Psoas muscle (tissue), 8 donors: Measurements from ENCODE around the gene ZNF146. TPM values are rescaled to one million over a fixed set of nuclear protein-coding genes. Genes with fewer than 3 reads are reported as not detected.
"Not testable (repeated sequence)": the region's sequence is repeated elsewhere in the genome, so short reads cannot be mapped to it uniquely, and the experiment has no call there.

Experiments
- ATAC-seq, 4 donors: fragments of 200-7000 bp; cut with Tn5 transposase; one replicate each; pipeline ENCODE4 v1.9.1; 2020; ENCODE audit warnings: moderate library complexity in 3 of 4, mild to moderate bottlenecking in 2 of 4
- DNase-seq, 2 donors: peaks; one replicate each; pipeline ENCODE4 v3.0.0-alpha.2; 2020
- H3K27ac ChIP-seq: fragments of 200-600 bp; one replicate; pipeline ENCODE4 v1.8.0; 2022
- H3K27me3 ChIP-seq, 3 donors: fragments of 200-600 bp in 1 of 3; one replicate each; pipeline versions ENCODE4 v1.6.1 to v1.8.0; 2013 to 2022; ENCODE audit warnings: low read length in 2 of 3, mild to moderate bottlenecking in 2 of 3, moderate library complexity in 1 of 3; ENCODE audit not compliant: insufficient read depth in 3 of 3
- H3K36me3 ChIP-seq, 2 donors: fragments of 200-600 bp in 1 of 2; one replicate each; pipeline versions ENCODE4 v1.6.1 to v1.8.0; 2013 to 2022; ENCODE audit warnings: low read depth in 1 of 2, mild to moderate bottlenecking in 1 of 2, moderate library complexity in 1 of 2; ENCODE audit not compliant: insufficient read depth in 1 of 2
- H3K4me1 ChIP-seq: fragments of 200-600 bp; one replicate; pipeline ENCODE4 v1.8.0; 2022
- H3K4me3 ChIP-seq: fragments of 200-600 bp; one replicate; pipeline ENCODE4 v1.8.0; 2022; ENCODE audit warnings: mild to moderate bottlenecking
- H3K9me3 ChIP-seq: fragments of 200-600 bp; one replicate; pipeline ENCODE4 v1.8.0; 2022
- WGBS, 3 donors: extraction: QIAGEN DNeasy Blood & Tissue Kit; methylation state at CpG; one replicate each; pipeline versions ENCODE4 v1.1.6 to v1.1.7; 2013; 5-methylcytosine and 5-hydroxymethylcytosine counted together
- intact Hi-C, 2 donors: fragments of 100-400 bp; cut with DNase I; formaldehyde crosslinking; loops; one replicate each; pipeline versions ENCODE4 v1.11.0 to v1.14.2; 2022
- polyA plus RNA-seq, 3 donors: library from polyadenylated mRNA; stranded (reverse); fragments of 200-250 nt; gene quantifications; one replicate each; pipeline ENCODE4 v1.2.3, GENCODE V29; 2013
- total RNA-seq, 4 donors: library from RNA; stranded (reverse); fragmentation: NEBNext Ultra II Directional in 2 of 4; extraction: Animal tissue kit (Norgen Biotek cat#: 25700) in 2 of 4; gene quantifications; one replicate each; pipeline versions ENCODE4 v1.2.1 to v1.2.4, GENCODE V29; 2021 to 2023
- TF ChIP-seq, protein P1 (sequence below): fragments of 200-600 bp; IDR thresholded peaks from one replicate; pipeline ENCODE4 v1.8.0; 2022; ENCODE audit warnings: antibody characterized with exemption
- donor health status: healthy with polysubstance abuse.
- donor health status: DM: no; HTN: no; CAD: no; lungs with moderate emphysema.
- donor health status: Bipolar disorder and iron deficiency.
- donor health status: healthy.
- donor health status: DM: yes; HTN: yes; CAD: no.
- donor health status: DM: no; HTN: no; CAD: no.
- donor health status: DM: no; HTN: no; CAD: no.
- donor health status: DM: yes; HTN: yes; CAD: no.

ZNF146 gene
- total and polyA plus RNA-seq, 7 donors = 30.5 to 114 (median 65.5) TPM

GRCh38 chr19:36225219-36225892, 10.4 kb downstream of the ZNF146 start:
- intact Hi-C loops = no loop called here
- WGBS, 3 donors = 57 to 60% (median 58%) methylated on average over 5 of the region's 5 CpGs
- H3K27me3 ChIP-seq = no peaks in the 10 kb centered on the region
- H3K36me3 ChIP-seq = peaks cover 18 to 96% of the 10 kb centered on the region in 2 donors
- H3K27ac ChIP-seq = no peak overlapping the region
- H3K4me1 ChIP-seq = peaks cover 11% of the 10 kb centered on the region
- DNase-seq (no peak), ATAC-seq (no peak)
- no peaks in the 10 kb centered on the region for H3K9me3 ChIP-seq
- H3K4me3 ChIP-seq = no peak overlapping the region
- TF ChIP-seq, protein P1, sequence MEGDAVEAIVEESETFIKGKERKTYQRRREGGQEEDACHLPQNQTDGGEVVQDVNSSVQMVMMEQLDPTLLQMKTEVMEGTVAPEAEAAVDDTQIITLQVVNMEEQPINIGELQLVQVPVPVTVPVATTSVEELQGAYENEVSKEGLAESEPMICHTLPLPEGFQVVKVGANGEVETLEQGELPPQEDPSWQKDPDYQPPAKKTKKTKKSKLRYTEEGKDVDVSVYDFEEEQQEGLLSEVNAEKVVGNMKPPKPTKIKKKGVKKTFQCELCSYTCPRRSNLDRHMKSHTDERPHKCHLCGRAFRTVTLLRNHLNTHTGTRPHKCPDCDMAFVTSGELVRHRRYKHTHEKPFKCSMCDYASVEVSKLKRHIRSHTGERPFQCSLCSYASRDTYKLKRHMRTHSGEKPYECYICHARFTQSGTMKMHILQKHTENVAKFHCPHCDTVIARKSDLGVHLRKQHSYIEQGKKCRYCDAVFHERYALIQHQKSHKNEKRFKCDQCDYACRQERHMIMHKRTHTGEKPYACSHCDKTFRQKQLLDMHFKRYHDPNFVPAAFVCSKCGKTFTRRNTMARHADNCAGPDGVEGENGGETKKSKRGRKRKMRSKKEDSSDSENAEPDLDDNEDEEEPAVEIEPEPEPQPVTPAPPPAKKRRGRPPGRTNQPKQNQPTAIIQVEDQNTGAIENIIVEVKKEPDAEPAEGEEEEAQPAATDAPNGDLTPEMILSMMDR = no peak

- ATAC-seq, H3K4me1 ChIP-seq, intact Hi-C loops, H3K27ac ChIP-seq, H3K27me3 ChIP-seq, H3K4me3 ChIP-seq, DNase-seq: not testable (repeated sequence)
- WGBS, 3 donors = 74 to 87% (median 87%) methylated on average over 7 of the region's 7 CpGs
- peaks cover 42 to 100% of the 10 kb centered on the region in 2 donors for H3K36me3 ChIP-seq
- peaks cover 26% of the 10 kb centered on the region for H3K9me3 ChIP-seq
Measured at GRCh38 chr19:36233626-36234025, 18.7 kb downstream of the ZNF146 start.

GRCh38 chr19:36236304-36236945, 21.5 kb downstream of the ZNF146 start:
- TF ChIP-seq, protein P1 = no peak
- peaks cover 26% of the 10 kb centered on the region for H3K9me3 ChIP-seq
- WGBS, 3 donors = 95% methylated on average over 6 of the region's 6 CpGs
- no peak for ATAC-seq
- H3K4me3 ChIP-seq = no peak overlapping the region
- H3K27ac ChIP-seq = no peak overlapping the region
- no peaks in the 10 kb centered on the region for H3K4me1 ChIP-seq
- H3K27me3 ChIP-seq = no peaks in the 10 kb centered on the region
- DNase-seq = no peak
- peaks cover 37 to 85% of the 10 kb centered on the region in 2 donors for H3K36me3 ChIP-seq
- intact Hi-C loops = no loop called here

DNA sequence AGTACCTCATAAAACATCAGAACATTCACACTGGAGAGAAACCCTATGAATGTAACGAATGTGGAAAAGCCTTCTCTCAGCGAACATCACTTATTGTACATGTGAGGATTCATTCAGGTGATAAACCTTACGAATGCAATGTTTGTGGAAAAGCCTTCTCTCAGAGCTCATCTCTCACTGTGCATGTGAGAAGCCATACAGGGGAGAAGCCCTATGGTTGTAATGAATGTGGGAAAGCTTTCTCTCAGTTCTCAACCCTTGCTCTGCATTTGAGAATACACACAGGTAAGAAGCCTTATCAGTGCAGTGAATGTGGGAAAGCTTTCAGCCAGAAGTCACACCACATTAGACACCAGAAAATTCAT, 22.0 kb downstream of the ZNF146 start:
- TF ChIP-seq, protein P1 = no peak
- ATAC-seq = no peak
- WGBS, 3 donors = 97 to 99% (median 97%) methylated on average over 3 of the region's 3 CpGs
- H3K4me1 ChIP-seq = no peaks in the 10 kb centered on the region
- H3K9me3 ChIP-seq = peaks cover 26% of the 10 kb centered on the region
- no peaks in the 10 kb centered on the region for H3K27me3 ChIP-seq
- peaks cover 37 to 80% of the 10 kb centered on the region in 2 donors for H3K36me3 ChIP-seq
- no peak for DNase-seq
- no peak overlapping the region for H3K27ac ChIP-seq
- intact Hi-C loops = no loop called here
- no peak overlapping the region for H3K4me3 ChIP-seq

GRCh38 chr19:36244066-36244465, 29.2 kb downstream of the ZNF146 start:
- ATAC-seq (no peak), DNase-seq (no peak)
- intact Hi-C loops = no loop called here
- H3K4me1 ChIP-seq = peaks cover 6% of the 10 kb centered on the region
- TF ChIP-seq, protein P1 = no peak
- H3K36me3 ChIP-seq = peaks cover 5 to 10% of the 10 kb centered on the region in 2 donors
- WGBS, 3 donors = 62 to 78% (median 69%) methylated on average over 11 of the region's 11 CpGs
- no peak overlapping the region for H3K4me3 ChIP-seq
- H3K9me3 ChIP-seq = no peaks in the 10 kb centered on the region
- H3K27me3 ChIP-seq = peaks cover 0 to 16% (median 9%) of the 10 kb centered on the region in 3 donors
- H3K27ac ChIP-seq = no peak overlapping the region
